Tibial nerve (tissue), 4 donors: ENCODE results near the gene SCAF11.

Experiments
- CTCF ChIP-seq, 5 experiments: fragments of 200-600 bp in 3 of 5; fragments of 450-650 bp in 2 of 5; sonication (generic) in 3 of 5; IDR thresholded peaks; one replicate each; pipeline ENCODE4 v1.5.1; 2016 to 2019; ENCODE audit warnings: antibody characterized with exemption in 5 of 5, mild to moderate bottlenecking in 3 of 5, moderate library complexity in 2 of 5
- EP300 ChIP-seq, 2 donors: sonication (generic); formaldehyde crosslinking; IDR thresholded peaks; one replicate each; pipeline ENCODE4 v1.6.1; 2017; ENCODE audit warnings: antibody characterized with exemption in 2 of 2, mild to moderate bottlenecking in 1 of 2
- POLR2A ChIP-seq, 2 donors: fragments of 450-650 bp; IDR thresholded peaks; one replicate each; pipeline ENCODE4 v1.6.1; 2017; ENCODE audit warnings: antibody characterized with exemption in 2 of 2, mild to moderate bottlenecking in 2 of 2, moderate library complexity in 2 of 2

- TF ChIP-seq CTCF (IDR thresholded peaks at IDR 0.05), result no peak
- no peak for TF ChIP-seq EP300 (IDR thresholded peaks at IDR 0.05)
- no peak for TF ChIP-seq POLR2A (IDR thresholded peaks at IDR 0.05)
Observed at GRCh38 chr12:45933504-45933903, 56.9 kb downstream of the SCAF11 start.
